ENCODE data around the gene UNC50.
A peak's percentile ranks its signal among the peaks of the same experiment; 100 is the strongest.

The UNC50 gene

DNA sequence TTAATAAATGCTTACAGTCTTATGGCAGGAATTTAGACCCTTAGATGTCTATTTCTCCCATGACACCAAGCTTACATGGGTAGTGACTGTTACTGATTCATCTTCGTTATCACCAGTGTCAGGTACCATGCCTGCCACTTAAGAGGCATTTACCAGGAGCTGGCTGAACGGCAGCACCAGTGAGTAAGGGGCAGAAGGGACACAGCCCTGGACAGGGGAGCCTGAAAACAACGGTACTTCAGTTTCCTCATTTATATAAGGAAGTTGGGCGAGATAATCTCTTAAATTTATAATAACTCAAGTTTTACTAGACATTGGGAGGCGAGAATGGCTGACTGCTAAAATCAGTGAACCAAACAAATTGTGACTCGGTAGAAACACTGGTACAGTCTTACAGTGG, 1.3 kb upstream of the UNC50 start:
- DNase-seq (ENCODE audit: low read depth, low spot score): no peak
- no peak overlapping the region for H3K27ac ChIP-seq

DNA sequence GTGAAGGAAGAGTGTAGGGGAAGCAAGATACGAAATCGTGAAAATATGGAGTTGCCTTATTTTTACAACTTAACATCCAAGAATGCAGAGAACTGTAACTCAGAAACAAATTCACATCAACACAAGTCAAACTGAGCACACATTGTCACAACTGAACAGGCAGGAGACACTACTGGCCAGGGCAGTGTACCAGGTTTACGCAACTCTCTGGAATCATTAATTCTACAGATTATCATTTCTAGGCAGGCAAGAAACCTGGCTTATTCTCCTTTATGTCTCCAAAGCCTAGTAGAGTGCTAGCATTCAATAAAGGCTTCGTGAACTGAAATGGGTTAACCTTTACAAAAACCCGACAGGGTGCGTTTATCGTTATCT, 661 bp upstream of the UNC50 start:
- DNase-seq (ENCODE audit: low read depth, low spot score): no peak
- H3K27ac ChIP-seq: peak overlapping the region; percentile 80

DNA sequence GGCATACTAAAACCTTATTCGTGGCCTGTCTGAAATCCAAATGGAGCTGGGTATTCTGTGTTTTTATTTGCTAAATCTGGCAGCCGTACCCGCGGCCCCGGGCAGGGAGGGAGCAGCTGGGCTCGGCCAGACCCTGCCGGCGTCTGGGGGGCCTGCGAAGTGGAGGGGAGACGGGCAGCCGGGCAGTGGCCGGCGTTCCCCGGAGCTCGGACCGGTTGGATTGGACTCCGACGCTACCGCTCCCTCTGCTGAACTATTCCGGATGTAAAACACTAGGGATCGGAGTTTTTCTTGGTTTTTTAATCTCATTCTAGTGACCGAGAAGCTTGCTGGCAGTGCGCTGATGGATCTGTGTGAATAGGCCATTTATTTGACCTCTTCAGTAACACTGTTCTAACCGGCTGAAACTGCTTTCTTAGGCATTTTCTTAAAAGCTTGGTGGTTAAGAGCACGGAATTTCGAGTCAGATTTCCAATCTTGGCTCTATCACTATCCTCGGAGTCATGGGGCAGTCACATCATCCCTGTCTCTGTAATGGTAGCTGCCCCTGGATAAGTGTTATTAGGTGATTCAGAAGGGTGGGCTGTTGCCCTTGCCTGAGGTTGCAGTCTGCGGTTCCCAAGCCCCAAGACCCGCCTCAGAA, 694 bp downstream of the UNC50 start:
- H3K27ac ChIP-seq: peak overlapping the region; percentile 80
- no peak for DNase-seq (ENCODE audit: low read depth, low spot score)

DNA sequence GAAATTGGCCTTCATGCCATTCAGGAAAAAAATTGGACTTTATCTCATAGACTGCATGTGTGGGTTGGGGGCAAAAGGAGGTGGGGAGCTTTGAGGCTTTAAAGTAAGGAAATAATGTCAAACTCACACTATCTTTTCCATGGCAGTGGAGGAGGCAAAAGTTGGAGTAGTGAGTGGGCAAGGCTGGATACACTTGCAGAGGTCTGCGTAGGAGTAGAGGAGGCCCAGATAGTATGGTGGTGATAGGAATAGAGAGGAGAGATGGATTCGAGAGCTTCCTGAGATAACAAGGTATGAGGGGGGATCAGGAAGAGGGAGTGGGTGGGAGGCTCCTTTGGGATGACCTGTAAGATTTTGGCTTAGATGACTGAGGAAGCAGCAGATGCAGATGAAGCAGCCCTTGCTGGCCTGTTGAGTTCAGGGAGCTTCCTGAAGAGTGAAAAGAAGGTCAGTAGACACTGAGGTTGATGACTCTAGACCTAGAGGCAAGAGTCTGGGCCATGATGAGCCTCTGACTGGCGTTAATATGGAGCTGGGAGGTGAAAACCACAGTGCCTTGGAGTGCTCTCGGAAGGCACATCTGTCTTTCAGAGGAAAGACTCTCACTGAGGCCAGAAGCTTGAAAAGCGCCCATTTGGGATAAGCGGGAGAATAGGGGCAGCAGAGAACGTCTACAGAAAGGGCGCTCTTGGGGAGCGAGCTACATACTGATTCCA, 5.8 kb downstream of the UNC50 start:
- no peak overlapping the region for H3K27ac ChIP-seq
- DNase-seq (ENCODE audit: low read depth, low spot score): no peak

DNA sequence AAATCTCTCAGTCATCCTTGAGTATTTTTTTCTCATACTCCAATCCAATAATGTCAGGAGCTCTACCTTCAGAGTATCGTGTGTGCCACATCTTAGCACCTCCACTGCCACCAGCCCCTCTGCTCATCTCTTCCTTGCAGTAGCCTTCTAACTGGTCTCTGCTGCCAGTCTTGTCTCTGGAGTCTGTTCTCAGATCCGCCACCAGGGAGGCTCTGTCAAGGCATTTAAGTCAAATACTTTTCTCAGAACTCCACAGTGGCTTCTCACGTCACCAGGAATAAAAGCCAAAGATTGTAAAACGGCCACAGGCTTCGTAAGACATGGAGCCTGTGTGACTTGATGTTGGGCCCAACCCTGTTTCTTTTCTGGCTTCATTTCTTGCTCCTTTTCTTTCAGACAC, 7.1 kb downstream of the UNC50 start:
- no peak overlapping the region for H3K27ac ChIP-seq
- no peak for DNase-seq (ENCODE audit: low read depth, low spot score)

- no peak overlapping the region for H3K27ac ChIP-seq
- DNase-seq (ENCODE audit: low read depth, low spot score): no peak
Measured at GRCh38 chr2:98617149-98617548, 8.8 kb downstream of the UNC50 start.

- no peak overlapping the region for H3K27ac ChIP-seq
- no peak for DNase-seq (ENCODE audit: low read depth, low spot score)
Measured at GRCh38 chr2:98623657-98624056, 15.3 kb downstream of the UNC50 start.

DNA sequence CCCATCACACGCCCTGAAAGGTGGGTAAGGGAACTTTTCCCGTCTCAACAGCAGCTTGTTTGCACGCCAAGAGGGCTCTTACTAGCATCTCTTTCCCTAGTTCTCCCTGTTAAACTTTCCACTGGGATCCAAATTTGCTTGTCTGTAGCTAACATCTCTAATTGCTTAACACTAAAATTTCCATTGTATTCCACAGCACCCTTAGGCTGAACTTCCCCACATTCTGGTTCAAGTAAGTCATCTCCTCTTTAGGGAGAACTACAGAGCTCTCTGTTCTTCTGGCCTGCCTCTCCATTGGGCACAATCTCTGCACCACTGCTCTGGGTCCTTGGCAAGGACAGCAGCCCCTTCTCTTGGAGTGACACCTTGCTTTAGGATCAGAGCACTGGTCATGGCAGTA, 24.0 kb downstream of the UNC50 start:
- no peak for DNase-seq (ENCODE audit: low read depth, low spot score)
- no peak overlapping the region for H3K27ac ChIP-seq

DNA sequence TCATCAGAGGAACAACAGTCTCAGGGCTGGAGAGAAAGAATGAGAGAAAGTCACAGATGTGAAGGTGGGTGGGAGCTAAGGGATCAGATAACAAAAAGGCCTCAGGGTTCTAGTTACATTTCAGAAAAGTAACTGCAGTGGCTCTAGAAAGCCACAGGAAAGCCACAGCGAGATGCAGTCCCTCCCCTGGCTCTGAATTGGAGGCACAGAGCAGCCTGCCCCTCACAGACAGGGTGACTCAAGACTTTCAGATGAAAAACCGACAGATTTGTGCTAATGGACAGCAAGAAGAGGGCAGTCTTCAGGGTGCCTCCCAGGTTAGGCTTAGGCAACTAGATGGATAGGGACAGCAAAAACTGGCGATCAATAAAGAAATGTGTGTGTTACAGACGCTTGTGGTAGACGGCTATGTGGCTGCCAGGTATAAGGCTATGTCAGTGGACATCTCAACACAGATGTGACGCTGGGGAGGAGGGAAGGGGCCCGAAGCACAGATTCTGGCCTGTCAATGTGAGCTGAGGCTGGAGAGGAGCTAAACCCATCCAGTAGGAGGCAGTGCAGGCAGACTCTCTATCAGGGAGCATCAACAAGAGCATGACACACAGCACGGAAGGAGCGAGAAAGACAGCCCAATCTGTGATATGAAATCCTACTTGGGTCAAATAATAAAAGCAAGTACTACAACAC, 26.2 kb downstream of the UNC50 start:
- no peak overlapping the region for H3K27ac ChIP-seq
- no peak for DNase-seq (ENCODE audit: low read depth, low spot score)

DNA sequence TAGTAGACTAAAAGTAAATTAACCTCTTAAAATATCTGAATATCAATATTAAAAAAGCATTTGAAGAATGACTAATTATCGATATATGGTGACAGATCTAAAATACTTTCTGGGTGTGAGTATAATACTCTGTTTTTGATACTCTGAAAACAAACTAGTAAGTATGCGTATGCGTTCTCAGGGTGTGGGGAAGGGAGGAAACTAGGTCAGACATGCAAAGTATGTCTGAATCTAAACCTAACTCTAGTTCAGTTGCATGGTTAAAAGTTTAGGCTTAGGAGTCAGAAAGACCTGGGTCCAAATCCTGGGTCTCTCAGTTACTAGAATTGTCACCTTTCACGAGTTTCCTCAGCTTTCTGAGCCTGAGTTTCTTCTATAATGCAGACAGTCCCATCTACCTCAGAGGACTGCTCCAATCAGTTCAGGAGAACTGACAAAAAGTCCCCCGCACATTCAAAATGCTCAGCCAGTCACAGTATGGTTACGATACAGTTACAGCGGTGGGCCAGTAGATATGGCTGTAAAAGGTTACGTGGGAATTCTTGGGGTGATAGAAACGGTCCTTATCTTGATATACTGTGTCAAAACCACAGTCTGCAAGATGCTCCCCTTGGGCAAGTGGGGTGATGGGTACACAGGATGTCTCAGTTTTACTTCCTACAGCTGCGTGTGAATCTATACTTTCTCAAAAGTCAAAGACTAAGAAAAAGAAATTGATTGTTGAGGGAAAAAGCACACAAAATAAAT, 29.2 kb downstream of the UNC50 start:
- DNase-seq (ENCODE audit: low read depth, low spot score): no peak
- no peak overlapping the region for H3K27ac ChIP-seq

DNA sequence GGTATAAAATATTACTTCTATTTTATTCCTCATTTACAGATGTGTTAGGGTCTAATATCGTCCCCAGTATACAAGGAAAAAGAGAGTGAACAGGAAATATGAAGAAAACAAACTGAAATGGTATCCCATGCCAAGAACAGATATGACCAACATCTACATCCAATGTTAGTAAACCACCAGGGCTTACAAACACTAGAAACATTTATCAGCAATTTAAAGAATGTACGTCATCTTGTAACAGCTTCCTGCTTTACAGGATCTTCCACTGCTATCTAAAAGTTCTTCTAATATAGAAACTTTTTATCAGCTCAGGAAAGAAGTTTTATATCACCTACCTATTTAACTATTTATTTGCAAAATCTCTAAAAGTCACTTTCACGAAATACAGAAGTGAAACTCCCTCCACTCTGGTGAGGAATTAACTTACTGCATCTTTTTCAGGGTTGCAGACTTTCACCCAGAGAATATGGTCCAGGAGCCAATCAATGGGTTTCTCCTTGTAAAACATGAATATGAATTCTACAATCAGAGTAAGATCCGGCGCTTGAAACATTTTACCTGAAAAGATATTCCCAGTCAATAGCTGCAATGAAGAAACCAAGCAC, 35.2 kb downstream of the UNC50 start:
- H3K27ac ChIP-seq: no peak overlapping the region
- DNase-seq (ENCODE audit: low read depth, low spot score): no peak

DNA sequence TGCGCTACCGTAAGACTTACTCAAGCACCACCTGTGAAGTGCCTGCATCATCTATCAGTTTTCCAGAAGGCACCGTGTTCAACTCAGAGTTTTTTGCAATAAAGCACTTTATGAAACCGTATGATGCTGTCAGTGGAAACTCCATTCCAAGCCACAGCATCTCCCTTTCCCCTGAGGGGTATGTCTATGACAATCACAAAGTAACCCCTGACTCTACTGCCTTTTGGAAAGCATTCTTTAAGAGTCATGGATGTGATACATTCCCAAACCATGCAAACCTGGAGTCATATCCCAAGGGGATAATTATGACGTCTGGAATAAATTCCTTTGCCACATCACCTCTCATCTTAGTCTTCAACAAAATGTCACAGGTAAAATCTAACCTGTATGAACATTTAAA, 39.2 kb downstream of the UNC50 start:
- DNase-seq (ENCODE audit: low read depth, low spot score): no peak
- no peak overlapping the region for H3K27ac ChIP-seq

DNA sequence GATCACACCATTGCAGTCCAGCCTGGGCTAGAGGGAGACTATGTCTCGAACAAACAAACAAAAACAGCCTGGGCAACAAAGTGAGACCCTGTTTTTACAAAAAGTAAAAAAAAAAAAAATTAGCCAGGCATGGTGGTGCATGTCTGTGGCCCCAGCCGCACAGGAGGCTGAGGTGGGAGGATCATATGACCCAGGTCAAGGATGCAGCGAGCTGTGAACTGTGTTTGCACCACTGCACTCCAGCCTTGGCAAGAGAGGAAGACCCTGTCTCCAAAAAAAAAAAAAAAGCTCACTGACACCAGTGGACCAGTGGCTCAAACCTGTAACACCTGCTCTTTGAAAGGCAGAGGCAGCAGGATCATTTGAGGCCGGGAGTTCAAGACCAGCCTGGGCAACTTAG, 40.1 kb downstream of the UNC50 start:
- H3K27ac ChIP-seq: no peak overlapping the region
- DNase-seq (ENCODE audit: low read depth, low spot score): no peak

GRCh38 chr2:98649135-98649991, 41.0 kb downstream of the UNC50 start:
- no peak overlapping the region for H3K27ac ChIP-seq

DNA sequence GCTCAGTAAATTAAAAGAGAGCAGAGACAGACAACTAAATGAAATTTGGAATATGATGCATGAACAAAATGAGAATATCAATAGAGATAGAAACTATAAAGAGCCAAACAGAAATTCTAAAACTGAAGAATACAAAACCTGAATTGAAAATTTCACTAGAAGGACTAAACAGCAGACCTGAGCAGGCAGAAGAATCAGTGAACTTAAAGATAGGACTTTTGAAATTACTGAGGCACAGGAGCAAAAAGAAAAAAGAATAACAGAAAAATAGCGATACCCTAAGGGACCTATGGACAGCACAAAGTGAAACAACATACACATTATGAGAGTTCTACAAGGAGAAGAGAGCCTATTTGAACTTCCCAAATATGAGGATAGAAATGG, 41.6 kb downstream of the UNC50 start:
- DNase-seq (ENCODE audit: low read depth, low spot score): no peak
- no peak overlapping the region for H3K27ac ChIP-seq

More at GRCh38 chr2:98649135-98649991, 41.0 kb downstream of the UNC50 start:
- DNase-seq (ENCODE audit: low read depth, low spot score): no peak

DNA sequence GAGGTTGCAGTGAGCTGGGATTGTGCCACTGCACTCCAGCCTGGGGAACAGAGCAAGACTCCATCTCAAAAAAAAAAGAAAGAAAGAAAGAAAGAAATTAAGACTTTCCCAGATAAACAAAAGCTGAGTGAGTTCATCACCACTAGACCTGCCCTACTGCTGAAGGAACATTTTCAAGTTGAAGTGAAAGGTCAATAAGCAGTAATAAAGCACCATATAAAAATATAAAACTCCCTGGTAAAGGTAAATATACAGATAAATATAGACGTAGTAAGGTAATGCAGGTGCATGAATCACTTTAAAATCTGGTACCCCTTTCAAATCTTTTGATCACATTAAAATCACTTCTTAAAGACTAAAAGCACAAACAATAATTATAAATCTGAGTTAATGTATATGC, 42.6 kb downstream of the UNC50 start:
- H3K27ac ChIP-seq: no peak overlapping the region
- no peak for DNase-seq (ENCODE audit: low read depth, low spot score)

DNA sequence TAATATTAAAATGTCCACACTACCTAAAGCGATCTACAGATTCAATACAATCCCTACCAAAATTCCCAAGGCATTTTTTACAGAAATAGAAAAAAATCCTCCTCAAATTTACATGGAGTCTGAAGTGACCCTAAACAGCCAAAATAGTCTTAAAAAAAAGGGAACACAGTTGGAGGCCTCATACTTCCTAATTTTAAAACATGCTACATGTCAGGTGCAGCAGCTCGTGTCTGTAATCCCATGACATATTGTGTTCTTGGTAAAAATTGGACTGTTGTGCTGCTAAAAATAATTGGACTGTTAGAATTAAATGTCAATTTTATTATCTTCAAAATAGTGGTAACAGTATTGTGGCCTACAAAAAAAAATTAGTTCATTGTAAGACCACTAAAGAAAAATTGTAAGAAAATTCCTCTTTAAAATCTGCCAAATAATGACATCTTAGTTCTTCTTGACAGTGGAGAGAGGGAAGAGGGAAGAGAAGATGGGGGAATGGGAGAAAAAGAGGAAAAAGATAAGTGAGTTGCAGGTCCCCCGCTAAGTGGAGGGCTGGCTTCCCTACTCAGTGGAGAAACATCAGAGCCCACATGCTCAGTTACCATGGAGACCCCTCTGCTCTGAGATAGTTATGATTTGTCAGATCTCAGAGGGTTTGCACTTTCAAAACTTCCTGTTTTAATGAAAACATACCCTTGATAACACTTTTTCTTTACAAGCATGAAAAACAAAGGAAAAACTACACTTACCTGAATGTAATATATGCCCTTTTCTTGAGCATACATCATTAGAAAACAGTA, 46.5 kb downstream of the UNC50 start:
- no peak for DNase-seq (ENCODE audit: low read depth, low spot score)
- no peak overlapping the region for H3K27ac ChIP-seq

DNA sequence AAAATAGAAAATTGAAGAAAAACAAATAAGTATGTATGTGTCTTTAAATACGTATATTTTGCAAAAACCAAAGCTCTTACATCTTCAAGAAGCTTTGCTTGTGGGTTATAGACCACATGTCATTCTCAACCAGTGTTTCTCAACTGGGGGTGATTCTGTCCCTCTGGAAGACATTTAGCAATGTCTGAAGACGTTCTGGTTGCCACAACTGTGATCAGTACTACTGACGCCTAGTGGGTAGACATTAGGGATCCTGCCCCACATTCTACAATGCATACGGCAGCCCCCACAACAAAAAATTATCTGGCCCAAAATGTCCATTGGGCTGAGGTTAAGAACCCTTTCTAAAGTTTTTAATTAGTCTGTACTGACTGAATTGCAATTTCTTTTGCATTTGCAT, 48.4 kb downstream of the UNC50 start:
- DNase-seq (ENCODE audit: low read depth, low spot score): no peak
- no peak overlapping the region for H3K27ac ChIP-seq
